Heart left ventricle (tissue), 13 donors: ENCODE data around the gene C12orf75.

Experiments used
- POLR2A ChIP-seq, 2 donors: fragments of 450-650 bp; IDR thresholded peaks; one replicate each; pipeline ENCODE4 v1.6.1; 2017; ENCODE audit warnings: antibody characterized with exemption in 2 of 2, mild to moderate bottlenecking in 2 of 2, moderate library complexity in 2 of 2
- TF ChIP-seq, protein P1 (sequence below), 12 donors: fragments of 200-600 bp; sonication (generic) in 4 of 12; IDR thresholded peaks; one replicate each; pipeline versions ENCODE4 v1.5.0 to v1.8.0; 2018 to 2022; ENCODE audit warnings: antibody characterized with exemption in 12 of 12, mild to moderate bottlenecking in 5 of 12
- donor health status: ischemic (EF 13 %, LVEDD 7.1; RV severe dilation, severe dysfunction).
- donor health status: DM: no; HTN: yes; CAD: no.
- donor health status: DM: no; HTN: no; CAD: no.
- donor health status: ischemic (EF 25% LVEDD 6.9; RV normal size, moderate dysfunction).
- donor health status: ischemic (EF 25% LVEDD 5.7; RV mildly dilated, moderate dysfunction).
- donor health status: ischemic (EF 35%, LVEDD 5.7; RV mildly dilated, moderate dysfunction).
- donor health status: nonischemic (EF 11% LVEDD 7.7; RV severe dilation, severe dysfunction).
- donor health status: DM: yes; HTN: yes; CAD: no.
- donor health status: PGD.
- donor health status: ischemic (EF 29% LVEDD 5.4; RV normal size, mild dysfunction).
- donor health status: nonischemic (EF 23%, LVEDD 6.1; RV moderate dilation, normal function).

DNA sequence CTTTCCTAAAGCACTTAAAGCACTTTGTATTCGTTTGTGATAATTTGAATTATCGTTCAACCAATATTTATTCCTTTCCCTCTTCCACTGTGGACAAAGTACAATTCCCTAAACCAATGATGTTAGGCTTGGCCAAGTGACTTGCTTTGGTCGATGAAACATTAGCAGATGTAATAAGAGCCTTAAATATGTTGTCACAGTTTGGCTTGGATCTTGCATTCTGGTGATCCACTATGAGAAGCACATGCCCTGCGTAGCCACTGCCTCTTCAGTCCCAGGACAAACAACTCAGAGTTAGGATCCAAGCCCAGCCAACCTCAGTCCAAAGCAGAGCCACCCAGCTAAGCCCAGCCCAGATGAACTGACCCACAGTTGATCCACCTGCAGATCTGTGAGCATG is 8.4 kb upstream of the C12orf75 start:
- TF ChIP-seq, protein P1, sequence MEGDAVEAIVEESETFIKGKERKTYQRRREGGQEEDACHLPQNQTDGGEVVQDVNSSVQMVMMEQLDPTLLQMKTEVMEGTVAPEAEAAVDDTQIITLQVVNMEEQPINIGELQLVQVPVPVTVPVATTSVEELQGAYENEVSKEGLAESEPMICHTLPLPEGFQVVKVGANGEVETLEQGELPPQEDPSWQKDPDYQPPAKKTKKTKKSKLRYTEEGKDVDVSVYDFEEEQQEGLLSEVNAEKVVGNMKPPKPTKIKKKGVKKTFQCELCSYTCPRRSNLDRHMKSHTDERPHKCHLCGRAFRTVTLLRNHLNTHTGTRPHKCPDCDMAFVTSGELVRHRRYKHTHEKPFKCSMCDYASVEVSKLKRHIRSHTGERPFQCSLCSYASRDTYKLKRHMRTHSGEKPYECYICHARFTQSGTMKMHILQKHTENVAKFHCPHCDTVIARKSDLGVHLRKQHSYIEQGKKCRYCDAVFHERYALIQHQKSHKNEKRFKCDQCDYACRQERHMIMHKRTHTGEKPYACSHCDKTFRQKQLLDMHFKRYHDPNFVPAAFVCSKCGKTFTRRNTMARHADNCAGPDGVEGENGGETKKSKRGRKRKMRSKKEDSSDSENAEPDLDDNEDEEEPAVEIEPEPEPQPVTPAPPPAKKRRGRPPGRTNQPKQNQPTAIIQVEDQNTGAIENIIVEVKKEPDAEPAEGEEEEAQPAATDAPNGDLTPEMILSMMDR (IDR thresholded peaks at IDR 0.05) = no peak
- TF ChIP-seq POLR2A (IDR thresholded peaks at IDR 0.05) = no peak
